ENCODE results near the gene ENTHD1. TPM values are rescaled to one million over a fixed set of nuclear protein-coding genes. Genes with fewer than 3 reads are reported as not detected.

The ENTHD1 gene
- total and polyA plus RNA-seq, 9 of the 15 experiments (the other 6 are each of a cell fraction or from before 2014, with no cell fraction given): 0.13 to 0.98 (median 0.35) TPM

- H4K20me1 ChIP-seq (replicated peaks; ENCODE audit: control insufficient read depth, insufficient read depth, low read length): no peaks in the 10 kb centered on the region
- TF ChIP-seq ARHGAP35 (IDR thresholded peaks at IDR 0.05; ENCODE audit: partially characterized antibody) (no peak), HCFC1 (IDR thresholded peaks at IDR 0.05; ENCODE audit: low read depth, low read length) (no peak), PHTF2 (CRISPR knock-in tag; IDR thresholded peaks at IDR 0.05) (no peak), NFIX (CRISPR knock-in tag; IDR thresholded peaks at IDR 0.05; ENCODE audit: low read depth) (no peak), KDM1A (IDR thresholded peaks at IDR 0.05) (no peak), ZZZ3 (IDR thresholded peaks at IDR 0.05) (no peak), ERF (CRISPR knock-in tag; IDR thresholded peaks at IDR 0.05) (no peak), ZNF79 (CRISPR knock-in tag; IDR thresholded peaks at IDR 0.05; ENCODE audit: low read depth) (no peak), ZNF280A (IDR thresholded peaks at IDR 0.05; ENCODE audit: low read depth, partially characterized antibody) (no peak)
- TF ChIP-seq, protein P1, sequence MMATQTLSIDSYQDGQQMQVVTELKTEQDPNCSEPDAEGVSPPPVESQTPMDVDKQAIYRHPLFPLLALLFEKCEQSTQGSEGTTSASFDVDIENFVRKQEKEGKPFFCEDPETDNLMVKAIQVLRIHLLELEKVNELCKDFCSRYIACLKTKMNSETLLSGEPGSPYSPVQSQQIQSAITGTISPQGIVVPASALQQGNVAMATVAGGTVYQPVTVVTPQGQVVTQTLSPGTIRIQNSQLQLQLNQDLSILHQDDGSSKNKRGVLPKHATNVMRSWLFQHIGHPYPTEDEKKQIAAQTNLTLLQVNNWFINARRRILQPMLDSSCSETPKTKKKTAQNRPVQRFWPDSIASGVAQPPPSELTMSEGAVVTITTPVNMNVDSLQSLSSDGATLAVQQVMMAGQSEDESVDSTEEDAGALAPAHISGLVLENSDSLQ (IDR thresholded peaks at IDR 0.05): no peak
- no peaks in the 10 kb centered on the region for H3K79me2 ChIP-seq (ENCODE audit: control insufficient read depth, insufficient read depth, low read length)
- no peak for FAIRE-seq
- no TSS peak for BruUV-seq (replicated peaks)
- H3K9ac ChIP-seq (ENCODE audit: insufficient read depth in 1 of 2, low read depth in 2 of 2, low read length in 2 of 2): no peak overlapping the region
- H2AFZ ChIP-seq (ENCODE audit: low read depth, low read length): no peak overlapping the region
- H3K4me2 ChIP-seq (ENCODE audit: insufficient read depth, low read length): no peak overlapping the region
- no peak overlapping the region for H3K4me3 ChIP-seq
- intact Hi-C loops (cut with micrococcal nuclease) (no loop called here), in situ Hi-C loops (cut with MboI) (no loop called here)
- ChIA-PET POLR2A (interaction anchor here (0.6 kb wide), 2 partner anchors 15 to 342 kb away, joined by 3 read pairs; no protein-coding TSS in a partner anchor), CTCF (ENCODE audit: low intra/inter-chr PET ratio) (no interaction called here)
- no peaks in the 10 kb centered on the region for H3K27me3 ChIP-seq (ENCODE audit: control insufficient read depth in 2 of 2, insufficient read depth in 2 of 2, low read length in 2 of 2)
- WGBS (ENCODE audit: insufficient coverage, low coverage, missing lambda C conversion rate): 59% methylated on average over 12 of the region's 14 CpGs
- no peak for ATAC-seq
- no peaks in the 10 kb centered on the region for H3K36me3 ChIP-seq (ENCODE audit: control insufficient read depth, insufficient read depth, low read length)
- H3K27ac ChIP-seq (ENCODE audit: extremely low read depth, low read depth, low read length): no peak overlapping the region
- H3K4me1 ChIP-seq (replicated peaks in 1 of 2; ENCODE audit: control insufficient read depth in 2 of 2, insufficient read depth in 2 of 2, low read length in 2 of 2): peaks cover 2 to 24% of the 10 kb centered on the region in 2 experiments; a peak in 2 of 5 replicates
- no peak for DNase-seq (ENCODE audit: extremely low read depth in 1 of 4, low spot score in 3 of 4)
- H3K9me1 ChIP-seq (ENCODE audit: control insufficient read depth, insufficient read depth, low read length): no peaks in the 10 kb centered on the region
- no peaks in the 10 kb centered on the region for H3K9me3 ChIP-seq (replicated peaks; ENCODE audit: control insufficient read depth, insufficient read depth, low read depth, low read length)
Measured at GRCh38 chr22:39697790-39698430, 195.7 kb downstream of the ENTHD1 start.

All from K562 (cell line).